ENCODE results near the gene MEX3C. TPM values are rescaled to one million over a fixed set of nuclear protein-coding genes. Genes with fewer than 3 reads are reported as not detected.

Gene MEX3C
- total RNA-seq, 4 donors from 2014 or later, result 30.6 to 44.7 (median 33.2) TPM

GRCh38 chr18:51212606-51213005 lies 15.1 kb upstream of the MEX3C start:
- TF ChIP-seq CTCF (IDR thresholded peaks at IDR 0.05) (no peak), POLR2A (IDR thresholded peaks at IDR 0.05) (no peak)
- H3K27ac ChIP-seq, result no peak overlapping the region
- H3K9me3 ChIP-seq, result no peaks in the 10 kb centered on the region
- no peak overlapping the region for H3K4me3 ChIP-seq (replicated peaks in 1 of 3)
- H3K36me3 ChIP-seq, result no peaks in the 10 kb centered on the region
- DNase-seq, result no peak
- no peaks in the 10 kb centered on the region for H3K27me3 ChIP-seq
- no peaks in the 10 kb centered on the region for H3K4me1 ChIP-seq
- 45 to 46% methylated on average over 2 of the region's 2 CpGs for WGBS, 2 donors
- intact Hi-C loops (cut with DNase I), result no loop called here

DNA sequence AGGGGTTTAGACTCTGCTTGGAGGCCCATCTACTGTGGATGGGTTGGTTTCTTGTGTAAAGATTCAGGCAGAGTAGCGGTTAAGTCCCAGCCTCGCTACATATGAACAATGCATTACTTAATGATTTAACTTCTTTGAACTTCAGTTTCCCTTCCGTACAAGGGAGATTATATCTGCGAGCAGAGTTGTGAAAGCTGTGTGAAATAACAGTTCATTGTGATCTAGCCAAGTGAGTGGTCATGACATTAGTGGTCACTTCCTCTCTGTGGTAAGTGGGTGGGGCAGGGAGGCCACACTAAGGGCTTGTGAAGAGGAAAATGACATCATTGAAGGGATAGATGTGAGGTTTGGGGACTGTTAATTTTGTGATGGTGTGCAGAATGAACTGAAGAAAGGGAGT lies 14.1 kb upstream of the MEX3C start:
- Histone ChIP-seq H3K4me3 (replicated peaks in 1 of 3) (no peak overlapping the region), H3K27me3 (no peaks in the 10 kb centered on the region), H3K27ac (no peak overlapping the region), H3K9me3 (no peaks in the 10 kb centered on the region), H3K36me3 (no peaks in the 10 kb centered on the region), H3K4me1 (no peaks in the 10 kb centered on the region)
- DNase-seq, result no peak
- no peak for TF ChIP-seq CTCF (IDR thresholded peaks at IDR 0.05)
- no peak for TF ChIP-seq POLR2A (IDR thresholded peaks at IDR 0.05)
- intact Hi-C loops (cut with DNase I), result no loop called here
- 67 to 73% methylated on average over 4 of the region's 4 CpGs for WGBS, 2 donors

- H3K27me3 ChIP-seq, result no peaks in the 10 kb centered on the region
- H3K4me3 ChIP-seq (replicated peaks in 1 of 3), result peak overlapping the region; percentile 43 to 78 (median 74)
- H3K36me3 ChIP-seq, result no peaks in the 10 kb centered on the region
- TF ChIP-seq CTCF (IDR thresholded peaks at IDR 0.05), result no peak
- TF ChIP-seq POLR2A (IDR thresholded peaks at IDR 0.05), result peak in 1 of 2 donors; percentile 37
- H3K9me3 ChIP-seq, result no peaks in the 10 kb centered on the region
- intact Hi-C loops (cut with DNase I), result no loop called here
- H3K4me1 ChIP-seq, result peaks cover 21 to 27% of the 10 kb centered on the region in 2 donors
- WGBS, 2 donors, result 1% methylated on average over 26 to 39 of the region's 102 CpGs
- H3K27ac ChIP-seq, result peak overlapping the region; percentile 94 to 96 (median 95)
- peak; percentile 64 to 67 for DNase-seq
Observed at GRCh38 chr18:51196811-51197660, 445 bp downstream of the MEX3C start.

DNA sequence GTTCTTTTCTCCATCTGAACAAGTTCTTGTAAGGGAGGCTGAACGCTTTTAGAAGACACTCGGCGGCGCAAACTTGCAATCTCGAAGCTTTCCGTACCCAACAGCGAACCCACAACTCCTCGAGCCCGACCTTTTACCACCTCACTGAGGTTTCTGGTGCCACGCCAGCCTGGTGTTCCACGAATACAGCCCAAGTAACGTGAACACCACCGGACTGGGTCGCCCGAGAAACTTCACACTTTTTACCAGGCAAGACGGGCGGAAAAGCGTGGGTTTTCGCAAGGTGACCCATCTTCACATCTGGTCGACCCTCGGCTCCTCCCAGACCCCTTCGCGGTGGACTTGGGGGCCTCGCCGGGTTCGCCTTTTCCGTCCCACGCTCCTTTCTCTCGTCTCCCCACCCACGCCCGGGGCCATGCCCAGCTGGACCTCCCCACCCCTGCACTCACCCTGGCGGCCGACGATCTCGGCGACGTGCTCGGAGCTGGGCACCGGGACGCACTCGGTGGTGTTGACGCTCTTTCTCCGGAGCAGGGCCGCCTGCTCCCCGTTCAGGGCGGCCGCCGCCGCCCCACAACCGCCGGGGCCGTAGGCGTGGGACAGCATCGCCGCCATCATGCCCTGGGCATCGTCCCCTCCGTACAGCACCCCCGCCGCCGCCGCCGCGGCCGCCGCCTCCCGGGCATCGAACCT lies 1.2 kb downstream of the MEX3C start:
- DNase-seq, result peak; percentile 51 to 54
- Histone ChIP-seq H3K36me3 (no peaks in the 10 kb centered on the region), H3K4me1 (peaks cover 21 to 31% of the 10 kb centered on the region in 2 donors), H3K27ac (peak overlapping the region; percentile 94 to 96 (median 95)), H3K4me3 (replicated peaks in 1 of 3) (peak overlapping the region; percentile 43 to 78 (median 74)), H3K27me3 (no peaks in the 10 kb centered on the region), H3K9me3 (no peaks in the 10 kb centered on the region)
- no peak for TF ChIP-seq POLR2A (IDR thresholded peaks at IDR 0.05)
- no peak for TF ChIP-seq CTCF (IDR thresholded peaks at IDR 0.05)
- 0% methylated on average over 19 to 21 of the region's 67 CpGs for WGBS, 2 donors
- intact Hi-C loops (cut with DNase I), result no loop called here

All from thyroid gland (tissue), 4 donors.